ENCODE measurements around the gene C2orf80.

GRCh38 chr2:208125251-208125650 lies 64.6 kb downstream of the C2orf80 start:
- TF ChIP-seq, protein P1, sequence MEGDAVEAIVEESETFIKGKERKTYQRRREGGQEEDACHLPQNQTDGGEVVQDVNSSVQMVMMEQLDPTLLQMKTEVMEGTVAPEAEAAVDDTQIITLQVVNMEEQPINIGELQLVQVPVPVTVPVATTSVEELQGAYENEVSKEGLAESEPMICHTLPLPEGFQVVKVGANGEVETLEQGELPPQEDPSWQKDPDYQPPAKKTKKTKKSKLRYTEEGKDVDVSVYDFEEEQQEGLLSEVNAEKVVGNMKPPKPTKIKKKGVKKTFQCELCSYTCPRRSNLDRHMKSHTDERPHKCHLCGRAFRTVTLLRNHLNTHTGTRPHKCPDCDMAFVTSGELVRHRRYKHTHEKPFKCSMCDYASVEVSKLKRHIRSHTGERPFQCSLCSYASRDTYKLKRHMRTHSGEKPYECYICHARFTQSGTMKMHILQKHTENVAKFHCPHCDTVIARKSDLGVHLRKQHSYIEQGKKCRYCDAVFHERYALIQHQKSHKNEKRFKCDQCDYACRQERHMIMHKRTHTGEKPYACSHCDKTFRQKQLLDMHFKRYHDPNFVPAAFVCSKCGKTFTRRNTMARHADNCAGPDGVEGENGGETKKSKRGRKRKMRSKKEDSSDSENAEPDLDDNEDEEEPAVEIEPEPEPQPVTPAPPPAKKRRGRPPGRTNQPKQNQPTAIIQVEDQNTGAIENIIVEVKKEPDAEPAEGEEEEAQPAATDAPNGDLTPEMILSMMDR (IDR thresholded peaks at IDR 0.05) = no peak
- TF ChIP-seq POLR2AphosphoS5 (IDR thresholded peaks at IDR 0.05) = no peak
- no peak for TF ChIP-seq POLR2A (IDR thresholded peaks at IDR 0.05)

Measured in gastroesophageal sphincter (tissue), 3 donors.